ENCODE data around the gene ERO1B. TPM values are rescaled to one million over a fixed set of nuclear protein-coding genes. Genes with fewer than 3 reads are reported as not detected.

ERO1B gene
- total and polyA plus RNA-seq, 8 donors, result 84.5 to 225 (median 100) TPM

- Histone ChIP-seq H3K36me3 (peaks cover 0 to 39% (median 4%) of the 10 kb centered on the region in 3 donors), H3K27ac (no peak overlapping the region), H3K4me3 (no peak overlapping the region), H3K4me1 (no peaks in the 10 kb centered on the region), H3K27me3 (no peaks in the 10 kb centered on the region), H3K9me3 (no peaks in the 10 kb centered on the region)
- TF ChIP-seq CTCF (IDR thresholded peaks at IDR 0.05), result no peak
- FAIRE-seq (no peak), DNase-seq (no peak), ATAC-seq (peak in 1 of 4 donors; percentile 20)
- intact Hi-C loops (cut with DNase I), result no loop called here
- WGBS, 2 donors, result 84 to 89% methylated on average over 3 of the region's 3 CpGs
Measured at GRCh38 chr1:236235116-236235515, 46.6 kb downstream of the ERO1B start.

GRCh38 chr1:236228411-236228810 lies 53.3 kb downstream of the ERO1B start:
- DNase-seq (no peak), ATAC-seq (peak in 1 of 4 donors; percentile 23), FAIRE-seq (no peak)
- Histone ChIP-seq H3K27me3 (no peaks in the 10 kb centered on the region), H3K27ac (no peak overlapping the region), H3K9me3 (no peaks in the 10 kb centered on the region), H3K4me3 (no peak overlapping the region), H3K4me1 (peaks cover 0 to 5% (median 5%) of the 10 kb centered on the region in 3 donors), H3K36me3 (peaks cover 0 to 70% (median 20%) of the 10 kb centered on the region in 3 donors)
- TF ChIP-seq CTCF (IDR thresholded peaks at IDR 0.05), result no peak
- intact Hi-C loops (cut with DNase I), result no loop called here
- WGBS, 2 donors, result 82 to 84% methylated on average over 4 of the region's 4 CpGs

GRCh38 chr1:236222632-236223031 lies 59.1 kb downstream of the ERO1B start:
- whole genome bisulfite sequencing, 2 donors, result 89 to 94% methylated on average over 1 of the region's 1 CpG
- no peak for FAIRE-seq
- Histone ChIP-seq H3K4me1 (peaks cover 0 to 7% (median 6%) of the 10 kb centered on the region in 3 donors), H3K36me3 (peaks cover 0 to 53% (median 28%) of the 10 kb centered on the region in 3 donors), H3K9me3 (no peaks in the 10 kb centered on the region), H3K4me3 (no peak overlapping the region), H3K27me3 (no peaks in the 10 kb centered on the region), H3K27ac (no peak overlapping the region)
- TF ChIP-seq CTCF (IDR thresholded peaks at IDR 0.05), result no peak
- peak; percentile 43 to 66 (median 58) for ATAC-seq
- intact Hi-C loops (cut with DNase I), result no loop called here
- no peak for DNase-seq

GRCh38 chr1:236220473-236220872 lies 61.3 kb downstream of the ERO1B start:
- FAIRE-seq, result no peak
- Histone ChIP-seq H3K9me3 (no peaks in the 10 kb centered on the region), H3K27ac (no peak overlapping the region), H3K4me3 (no peak overlapping the region), H3K36me3 (peaks cover 0 to 48% (median 25%) of the 10 kb centered on the region in 3 donors), H3K4me1 (peaks cover 0 to 7% (median 6%) of the 10 kb centered on the region in 3 donors), H3K27me3 (no peaks in the 10 kb centered on the region)
- 94 to 95% methylated on average over 1 of the region's 1 CpG for WGBS, 2 donors
- no peak for DNase-seq
- TF ChIP-seq CTCF (IDR thresholded peaks at IDR 0.05), result no peak
- intact Hi-C loops (cut with DNase I), result no loop called here
- ATAC-seq, result no peak

- intact Hi-C loops (cut with DNase I), result no loop called here
- H3K36me3 ChIP-seq, result peaks cover 0 to 45% (median 20%) of the 10 kb centered on the region in 3 donors
- WGBS, 2 donors, result 83 to 87% methylated on average over 1 of the region's 1 CpG
- FAIRE-seq (no peak), DNase-seq (no peak), ATAC-seq (peak in 1 of 4 donors; percentile 14)
- TF ChIP-seq CTCF (IDR thresholded peaks at IDR 0.05), result no peak
- no peak overlapping the region for H3K27ac ChIP-seq
- no peaks in the 10 kb centered on the region for H3K27me3 ChIP-seq
- no peaks in the 10 kb centered on the region for H3K4me1 ChIP-seq
- H3K4me3 ChIP-seq, result no peak overlapping the region
- no peaks in the 10 kb centered on the region for H3K9me3 ChIP-seq
Measured at GRCh38 chr1:236214761-236215160, 67.0 kb downstream of the ERO1B start.

All from pancreas (tissue), 10 donors.